Hepatocyte (in vitro differentiated cells): ENCODE data around the gene INSYN1. TPM values are rescaled to one million over a fixed set of nuclear protein-coding genes. Genes with fewer than 3 reads are reported as not detected.

Experiments
- DNase-seq: peaks from one replicate; pipeline ENCODE4 v3.0.0-alpha.2; 2016; ENCODE audit warnings: low spot score
- H2AFZ ChIP-seq: fragments of 200-600 bp; sonication (generic); 2 replicates; pipeline ENCODE4 v1.6.0; 2016; ENCODE audit warnings: antibody characterized with exemption, mild to moderate bottlenecking
- H3K27ac ChIP-seq: fragments of 200-600 bp; sonication (generic); 2 replicates; pipeline ENCODE4 v1.5.1; 2016; ENCODE audit warnings: mild to moderate bottlenecking
- H3K27me3 ChIP-seq: fragments of 200-600 bp; sonication (generic); 2 replicates; pipeline ENCODE4 v1.6.1; 2016
- H3K36me3 ChIP-seq: fragments of 200-600 bp; sonication (generic); replicated peaks from 2 replicates; pipeline ENCODE4 v1.5.1; 2016; ENCODE audit warnings: low read depth; ENCODE audit not compliant: insufficient read depth
- H3K4me1 ChIP-seq: fragments of 200-600 bp; sonication (generic); 2 replicates; pipeline ENCODE4 v1.5.1; 2016; ENCODE audit warnings: mild to moderate bottlenecking, moderate library complexity; ENCODE audit not compliant: insufficient read depth
- H3K4me2 ChIP-seq: fragments of 200-600 bp; sonication (generic); 2 replicates; pipeline ENCODE4 v1.6.0; 2016
- H3K4me3 ChIP-seq: fragments of 200-600 bp; sonication (generic); 2 replicates; pipeline ENCODE4 v1.5.1; 2016; ENCODE audit warnings: mild to moderate bottlenecking
- H3K79me2 ChIP-seq: fragments of 200-600 bp; sonication (generic); 2 replicates; pipeline ENCODE4 v1.6.0; 2017; ENCODE audit warnings: mild to moderate bottlenecking
- H3K9me2 ChIP-seq: fragments of 200-600 bp; sonication (generic); replicated peaks from 2 replicates; pipeline ENCODE4 v1.6.0; 2017; ENCODE audit warnings: mild to moderate bottlenecking; ENCODE audit not compliant: insufficient read depth
- H3K9me3 ChIP-seq: fragments of 200-600 bp; sonication (generic); 2 replicates; pipeline ENCODE4 v1.5.1; 2016; ENCODE audit warnings: low read depth, mild to moderate bottlenecking
- H4K20me1 ChIP-seq: fragments of 200-600 bp; sonication (generic); 2 replicates; pipeline ENCODE4 v1.6.0; 2016; ENCODE audit warnings: mild to moderate bottlenecking; ENCODE audit not compliant: insufficient read depth, poor library complexity, severe bottlenecking
- CTCF ChIP-seq: fragments of 200-600 bp; sonication (generic); IDR thresholded peaks from 2 replicates; pipeline ENCODE4 v1.5.1; 2016; ENCODE audit warnings: antibody characterized with exemption, mild to moderate bottlenecking; ENCODE audit not compliant: poor library complexity
- EZH2 ChIP-seq: fragments of 200-600 bp; sonication (generic); IDR thresholded peaks from 2 replicates; pipeline ENCODE4 v1.6.1; 2016; ENCODE audit warnings: antibody characterized with exemption, mild to moderate bottlenecking, borderline replicate concordance
- EZH2phosphoT487 ChIP-seq: fragments of 200-600 bp; sonication (generic); IDR thresholded peaks from one replicate; pipeline ENCODE4 v1.6.1; 2018; ENCODE audit warnings: antibody characterized with exemption, mild to moderate bottlenecking, low read depth, moderate library complexity; ENCODE audit not compliant: unreplicated experiment, severe bottlenecking
- WGBS: methylation state at CpG from one replicate; pipeline ENCODE4 v1.1.6; 2016; ENCODE audit warnings: low lambda C conversion rate; ENCODE audit errors: missing lambda C conversion rate; 5-methylcytosine and 5-hydroxymethylcytosine counted together
- polyA plus RNA-seq: library from polyadenylated mRNA; unstranded; fragments of >200 nt; fragmentation: Nextera tagmentation; extraction: Ambion mirVana; gene quantifications from 2 replicates; pipeline ENCODE4 v1.2.1, GENCODE V29; 2016
- total RNA-seq: library from RNA; depleted of rRNA; stranded (reverse); fragments of >200 nt; gene quantifications from 2 replicates; pipeline ENCODE4 v1.2.3, GENCODE V29; 2014

The INSYN1 gene
- total and polyA plus RNA-seq, 2 experiments from 2014 or later: 3.3 to 8.1 TPM

GRCh38 chr15:73686781-73687256 lies 66.3 kb downstream of the INSYN1 start:
- Histone ChIP-seq H3K9me2 (no peaks in the 10 kb centered on the region), H3K79me2 (peaks cover 73% of the 10 kb centered on the region), H2AFZ (no peak overlapping the region), H3K4me3 (no peak overlapping the region), H3K36me3 (no peaks in the 10 kb centered on the region), H3K4me1 (peaks cover 48% of the 10 kb centered on the region), H3K27ac (peak overlapping the region; percentile 98), H3K9me3 (no peaks in the 10 kb centered on the region), H3K27me3 (no peaks in the 10 kb centered on the region), H4K20me1 (peaks cover 61% of the 10 kb centered on the region), H3K4me2 (peak overlapping the region; percentile 96)
- 49% methylated on average over 4 of the region's 4 CpGs for WGBS
- TF ChIP-seq CTCF (no peak), EZH2phosphoT487 (no peak), EZH2 (no peak)
- DNase-seq: peak; percentile 65

GRCh38 chr15:73685981-73686380 lies 67.2 kb downstream of the INSYN1 start:
- Histone ChIP-seq H4K20me1 (peaks cover 52% of the 10 kb centered on the region), H3K27me3 (no peaks in the 10 kb centered on the region), H3K4me2 (peak overlapping the region; percentile 96), H3K9me3 (no peaks in the 10 kb centered on the region), H3K4me1 (peaks cover 45% of the 10 kb centered on the region), H3K9me2 (no peaks in the 10 kb centered on the region), H2AFZ (no peak overlapping the region), H3K79me2 (peaks cover 65% of the 10 kb centered on the region), H3K4me3 (peak overlapping the region; percentile 99), H3K36me3 (no peaks in the 10 kb centered on the region), H3K27ac (peak overlapping the region; percentile 98)
- 76% methylated on average over 6 of the region's 6 CpGs for WGBS
- no peak for DNase-seq
- no peak for TF ChIP-seq CTCF
- no peak for TF ChIP-seq EZH2phosphoT487

Other genes starting within 250 kb of the INSYN1 start
- 201 and 234 TPM in 2 replicates for gene NPTN, start 120.0 kb downstream of the INSYN1 start, total RNA-seq
- 153 and 174 TPM in 2 replicates for gene NPTN, start 120.0 kb downstream of the INSYN1 start, polyA plus RNA-seq
- 94.4 and 106 TPM in 2 replicates for gene CD276, start 69.0 kb downstream of the INSYN1 start, total RNA-seq
- gene CD276, start 69.0 kb downstream of the INSYN1 start, polyA plus RNA-seq: 178 and 222 TPM in 2 replicates
- gene TBC1D21, start 120.2 kb upstream of the INSYN1 start, total RNA-seq: not detected in 2 replicates
- gene TBC1D21, start 120.2 kb upstream of the INSYN1 start, polyA plus RNA-seq: not detected in 2 replicates
- gene LOXL1, start 173.1 kb upstream of the INSYN1 start, total RNA-seq: 35.6 and 44.5 TPM in 2 replicates
- gene LOXL1, start 173.1 kb upstream of the INSYN1 start, polyA plus RNA-seq: 96.9 and 136 TPM in 2 replicates
- 10.3 and 14.2 TPM in 2 replicates for gene STOML1, start 238.9 kb upstream of the INSYN1 start, total RNA-seq
- 19.8 and 21.0 TPM in 2 replicates for gene STOML1, start 238.9 kb upstream of the INSYN1 start, polyA plus RNA-seq
- 9.7 and 15.7 TPM in 2 replicates for gene PML, start 241.4 kb upstream of the INSYN1 start, total RNA-seq
- 29.9 and 38.8 TPM in 2 replicates for gene PML, start 241.4 kb upstream of the INSYN1 start, polyA plus RNA-seq